ENCODE data around the gene CACNA1S.

The CACNA1S gene

DNA sequence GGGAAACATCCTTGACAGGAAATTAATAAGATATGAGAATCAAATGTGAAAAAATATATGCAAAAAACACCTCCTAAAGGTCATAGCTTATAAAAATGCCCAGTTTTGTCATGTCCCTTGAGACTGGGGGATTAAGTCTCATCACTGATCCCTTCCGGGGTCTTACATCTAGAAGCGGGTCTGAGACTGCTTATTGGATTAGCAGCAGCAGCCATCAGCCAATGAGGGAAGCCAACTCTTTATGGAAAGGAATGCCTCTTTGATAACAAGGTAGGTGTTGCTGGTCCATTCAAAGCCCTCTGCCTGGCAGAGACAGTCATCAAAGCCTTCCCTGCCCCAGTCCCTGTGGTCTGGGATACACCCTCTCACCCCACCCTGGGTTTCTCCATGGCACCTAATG is 3.9 kb upstream of the CACNA1S start:
- no peak for DNase-seq (ENCODE audit: low spot score)

GRCh38 chr1:201115390-201115937 is 3.2 kb upstream of the CACNA1S start:
- no peak for DNase-seq (ENCODE audit: low spot score)

- peak; percentile 77 for DNase-seq (ENCODE audit: low spot score)
Observed at GRCh38 chr1:201114245-201115131, 2.3 kb upstream of the CACNA1S start.

DNA sequence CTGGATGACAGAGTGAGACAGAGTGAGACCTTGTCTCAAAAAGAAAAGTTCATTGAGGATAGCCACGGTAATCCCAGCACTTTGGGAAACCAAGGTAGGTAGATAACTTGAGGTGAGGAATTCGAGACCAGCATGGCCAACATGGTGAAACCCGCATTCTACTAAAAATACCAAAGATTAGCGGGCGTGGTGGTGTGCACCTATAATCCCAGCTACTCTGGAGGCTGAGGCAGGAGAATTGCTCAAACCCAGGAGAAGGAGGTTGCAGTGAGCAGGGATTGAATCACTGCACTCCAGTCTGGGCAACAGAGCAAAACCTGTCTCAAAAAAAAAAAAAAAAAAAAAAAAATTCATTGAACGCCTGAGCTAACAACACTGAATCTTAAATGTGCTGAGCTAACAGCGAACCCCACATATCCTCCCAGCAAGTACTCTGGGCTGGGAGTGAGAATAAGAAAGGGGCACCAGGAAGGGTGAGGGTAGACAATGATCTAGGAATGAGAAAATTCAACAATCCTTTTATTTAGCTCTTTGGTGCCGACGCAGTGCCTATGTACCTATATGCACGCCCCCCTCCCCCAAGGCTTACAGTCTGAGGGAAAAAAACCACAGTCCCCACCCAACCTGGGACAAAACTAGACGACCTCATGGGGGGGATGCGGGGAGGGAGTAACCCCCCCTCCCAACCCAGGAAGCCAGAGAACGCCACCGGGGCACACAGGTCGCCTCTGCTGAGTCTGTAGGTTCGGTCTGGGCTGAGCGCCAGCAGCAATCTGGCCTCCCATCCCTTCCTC is 1.4 kb upstream of the CACNA1S start:
- DNase-seq (ENCODE audit: low spot score), result no peak

GRCh38 chr1:201112926-201113325 is 700 bp upstream of the CACNA1S start:
- no peak for DNase-seq (ENCODE audit: low spot score)

DNA sequence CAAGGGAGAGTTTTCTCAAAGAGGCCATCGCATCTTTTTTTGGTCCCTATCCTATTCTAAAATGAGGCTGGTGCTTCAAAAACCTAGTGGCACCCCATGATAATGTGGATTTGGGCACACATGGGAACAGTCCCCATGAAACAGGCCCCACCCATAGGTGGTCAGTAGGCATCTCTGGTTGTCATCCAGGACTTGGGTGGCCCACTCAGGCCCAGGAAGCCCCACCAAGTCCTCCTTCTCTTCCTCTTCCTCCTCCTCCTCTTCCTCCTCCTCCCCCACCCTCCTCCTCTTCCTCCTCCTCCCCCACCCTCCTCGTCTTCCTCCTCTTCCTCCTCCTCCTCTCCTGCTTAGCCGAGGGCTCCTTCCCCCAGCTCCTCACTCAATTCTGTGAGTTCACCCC is 554 bp downstream of the CACNA1S start:
- DNase-seq (ENCODE audit: low spot score), result no peak

DNA sequence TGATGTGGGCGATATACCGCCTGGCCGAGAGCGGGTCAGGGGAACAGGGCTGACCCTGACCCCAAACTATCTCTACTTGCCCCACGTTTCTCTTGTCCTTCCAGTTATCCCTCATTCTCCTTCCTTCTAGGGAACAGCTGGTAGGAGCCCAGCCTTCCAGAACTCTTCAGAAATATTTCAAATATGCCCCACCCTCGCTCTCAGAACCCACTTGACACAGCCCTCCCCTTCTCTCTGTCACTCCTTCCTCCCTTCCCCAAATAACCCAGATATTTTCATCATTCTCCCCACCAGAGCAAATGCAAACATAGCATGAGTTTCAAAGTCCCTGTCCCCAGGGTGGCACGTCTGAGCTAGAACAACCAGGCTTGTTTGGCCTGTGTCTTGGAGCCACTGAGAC is 1.1 kb downstream of the CACNA1S start:
- no peak for DNase-seq (ENCODE audit: low spot score)

DNA sequence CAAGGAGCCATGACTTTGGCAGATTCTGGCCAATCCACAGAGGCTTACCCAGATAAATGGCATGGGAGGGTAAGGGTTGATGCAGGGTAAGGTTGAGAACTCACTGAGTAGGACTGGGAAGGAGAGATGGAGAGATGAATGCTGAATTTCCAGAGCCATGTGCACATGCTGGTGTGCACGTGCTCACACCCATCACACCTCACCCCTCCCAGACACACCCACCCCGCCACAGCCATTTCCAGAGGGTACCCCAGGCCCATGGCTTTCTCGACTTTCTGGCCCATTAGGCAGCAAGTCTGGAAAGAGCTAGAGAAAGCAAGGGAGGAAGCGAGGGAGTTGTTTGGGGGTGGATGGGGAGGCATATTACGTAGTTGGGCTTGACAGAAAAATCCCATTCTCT is 1.6 kb downstream of the CACNA1S start:
- DNase-seq (ENCODE audit: low spot score), result no peak

- no peak for DNase-seq (ENCODE audit: low spot score)
Observed at GRCh38 chr1:201110138-201110537, 2.1 kb downstream of the CACNA1S start.

DNA sequence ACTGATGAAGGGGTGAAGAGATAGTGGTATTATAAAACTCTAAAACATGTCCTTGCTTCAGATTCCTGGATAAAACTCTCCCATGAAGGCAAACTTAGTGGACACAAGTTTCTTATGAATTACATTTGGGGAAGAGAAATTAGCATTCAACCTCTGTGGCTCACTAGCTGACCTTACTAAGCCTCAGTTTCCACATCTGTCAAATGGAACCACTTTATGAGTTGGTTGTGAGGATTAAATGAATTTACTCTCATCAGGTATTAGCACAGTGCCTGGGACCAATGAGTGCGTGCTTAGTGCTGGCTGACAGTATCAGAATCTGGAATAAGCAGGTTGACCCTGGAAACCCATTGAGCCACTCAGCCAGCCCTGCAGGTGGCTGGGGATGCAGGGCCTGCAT is 2.6 kb downstream of the CACNA1S start:
- DNase-seq (ENCODE audit: low spot score), result no peak

- no peak for DNase-seq (ENCODE audit: low spot score)
Observed at GRCh38 chr1:201108614-201109013, 3.6 kb downstream of the CACNA1S start.

- DNase-seq (ENCODE audit: low spot score), result no peak
Observed at GRCh38 chr1:201105688-201106087, 6.5 kb downstream of the CACNA1S start.

GRCh38 chr1:201104141-201104540 is 8.1 kb downstream of the CACNA1S start:
- no peak for DNase-seq (ENCODE audit: low spot score)

- no peak for DNase-seq (ENCODE audit: low spot score)
Observed at GRCh38 chr1:201103666-201104065, 8.6 kb downstream of the CACNA1S start.

DNA sequence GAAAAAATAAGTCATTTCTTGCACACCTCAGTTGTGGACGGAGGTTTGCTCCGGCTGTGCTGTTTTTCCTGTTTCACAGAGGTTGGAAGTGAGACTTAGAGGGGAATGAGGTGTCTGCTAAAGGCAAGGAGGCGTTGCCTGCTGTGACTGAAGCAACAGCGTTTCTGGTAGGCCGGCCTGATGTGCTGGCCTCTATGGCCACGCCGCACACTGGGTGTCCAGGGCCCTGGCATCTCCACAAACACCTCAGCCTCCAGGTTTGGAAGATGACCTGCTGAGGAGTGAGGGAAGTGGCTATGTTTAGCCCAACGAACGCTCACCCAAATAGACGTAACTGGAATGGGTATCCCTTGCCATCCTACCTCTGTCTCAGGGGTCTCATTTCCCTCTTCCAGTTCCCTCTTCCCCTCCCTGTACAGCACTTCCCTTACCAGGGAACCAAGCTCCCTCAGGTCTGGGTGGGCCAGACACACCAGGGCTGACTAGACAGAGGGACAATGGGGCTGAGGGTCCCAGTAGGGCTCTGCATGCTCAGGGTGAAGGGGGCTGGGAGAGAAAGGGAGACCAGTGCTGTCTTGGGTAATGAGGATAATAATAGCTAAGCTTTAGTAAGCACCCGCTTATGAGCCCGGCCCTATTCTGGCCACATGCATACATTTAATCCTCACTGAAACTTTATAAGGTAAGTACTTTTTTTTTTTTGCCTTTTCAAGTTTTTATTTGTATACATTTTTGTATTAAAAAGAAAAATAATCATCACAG is 11.9 kb downstream of the CACNA1S start:
- no peak for DNase-seq (ENCODE audit: low spot score)

DNA sequence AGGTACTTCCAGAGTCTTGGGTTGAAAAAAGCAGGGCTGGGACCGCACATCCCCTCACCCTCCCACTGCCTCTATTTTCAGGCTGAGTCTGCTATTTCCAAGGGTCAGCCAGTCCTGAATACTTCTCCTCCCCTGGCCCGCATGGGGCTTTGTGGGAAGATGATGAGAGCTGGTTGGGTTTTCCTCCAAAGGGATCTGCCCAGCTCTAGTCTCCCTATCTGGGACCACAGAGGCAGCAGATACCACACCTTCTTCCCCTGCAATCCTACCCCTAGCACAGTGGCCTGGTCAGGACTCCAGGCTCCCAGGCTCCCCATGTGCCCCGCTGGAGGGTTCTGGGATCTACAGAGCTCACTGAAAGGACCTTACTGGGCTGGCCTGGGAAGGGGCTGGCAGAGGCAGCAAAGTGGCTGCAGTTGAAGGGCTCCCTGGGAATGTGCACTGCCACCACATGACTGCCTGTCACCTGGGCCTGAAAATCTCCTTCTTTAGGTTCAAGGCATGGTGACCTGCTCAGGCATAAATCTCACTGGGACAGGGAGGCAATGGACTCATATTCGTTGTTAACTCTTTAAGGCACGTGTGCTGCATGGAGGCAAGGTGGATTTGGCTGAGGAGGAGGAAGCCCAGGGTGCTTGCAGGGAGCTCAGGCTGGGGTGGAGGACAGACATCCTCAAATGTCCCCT is 13.1 kb downstream of the CACNA1S start:
- no peak for DNase-seq (ENCODE audit: low spot score)

- no peak for DNase-seq (ENCODE audit: low spot score)
Observed at GRCh38 chr1:201096977-201097856, 15.0 kb downstream of the CACNA1S start.

DNA sequence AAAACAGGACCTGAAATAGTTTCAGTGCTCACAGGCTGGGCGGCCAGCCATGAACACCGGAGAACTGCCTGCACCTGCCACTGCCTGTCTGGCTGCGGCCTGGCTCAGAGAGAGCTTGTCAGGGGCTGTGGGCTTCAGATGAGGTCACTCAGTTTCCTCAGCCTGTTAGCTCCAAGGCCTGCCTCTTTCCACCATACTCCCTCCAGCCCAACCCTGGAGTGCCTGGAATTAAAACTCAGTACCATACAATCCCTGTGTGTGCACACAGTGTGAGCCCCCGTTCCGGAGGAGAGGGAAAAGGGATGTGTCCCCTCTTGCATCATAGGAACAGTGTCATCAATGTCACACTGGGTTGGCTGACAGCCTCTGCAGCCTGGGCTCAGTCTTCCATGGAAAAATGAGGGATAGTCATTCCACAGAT is 16.2 kb downstream of the CACNA1S start:
- DNase-seq (ENCODE audit: low spot score), result no peak

GRCh38 chr1:201095581-201095980 is 16.6 kb downstream of the CACNA1S start:
- peak; percentile 40 for DNase-seq (ENCODE audit: low spot score)

DNA sequence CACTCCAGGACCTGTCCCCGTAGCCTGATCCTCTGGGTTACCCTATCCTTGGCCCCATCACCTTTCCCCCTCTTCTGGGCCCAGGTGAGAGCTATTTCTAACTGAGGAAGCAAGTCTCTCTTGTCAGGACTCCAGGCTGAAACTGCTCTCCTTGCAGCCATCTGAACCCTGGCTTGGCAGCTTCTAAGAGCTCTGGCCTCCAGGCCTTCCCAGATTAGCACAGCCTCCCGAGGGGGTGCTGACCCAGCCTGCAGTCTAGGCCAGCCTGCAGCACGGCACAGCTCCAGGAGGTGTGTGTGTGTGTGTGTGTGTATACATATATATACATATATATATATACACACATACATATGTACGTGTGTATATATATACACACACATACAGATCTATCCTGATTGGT is 17.4 kb downstream of the CACNA1S start:
- no peak for DNase-seq (ENCODE audit: low spot score)

DNA sequence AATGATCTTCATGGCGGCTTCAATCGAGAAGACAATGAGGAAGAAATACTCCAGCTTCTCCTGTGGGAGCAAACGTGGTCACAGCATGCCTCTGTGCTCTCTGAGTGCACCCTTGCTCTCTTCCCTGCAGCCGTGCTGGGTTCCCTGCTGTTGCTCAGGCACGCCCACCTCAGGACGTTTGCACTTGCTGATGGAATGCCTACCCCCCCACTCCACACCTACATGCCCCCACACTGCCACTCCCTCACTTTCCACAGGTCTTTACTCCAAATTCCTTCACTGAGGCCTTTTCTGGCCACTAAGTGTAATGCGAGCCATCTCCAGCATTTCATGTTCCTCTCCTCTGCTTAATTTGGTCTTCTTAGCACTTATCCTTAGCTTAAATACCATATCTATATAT is 18.3 kb downstream of the CACNA1S start:
- DNase-seq (ENCODE audit: low spot score), result no peak
